Ramos (cell line): ENCODE measurements around the gene SAMD4A.

Source experiments
- in situ Hi-C: fragments of 300-500 bp; cut with MboI; formaldehyde crosslinking; loops from one replicate; pipeline ENCODE4 v1.14.3; 2022; ENCODE audit warnings: low sequenced_read_pairs; ENCODE audit not compliant: unreplicated experiment

The SAMD4A gene

GRCh38 chr14:54805445-54806322, 238.8 kb downstream of the SAMD4A start:
- in situ Hi-C loops, result no loop called here

GRCh38 chr14:54806616-54807015, 239.7 kb downstream of the SAMD4A start:
- in situ Hi-C loops, result no loop called here

GRCh38 chr14:54807428-54807827, 240.5 kb downstream of the SAMD4A start:
- in situ Hi-C loops, result no loop called here

- in situ Hi-C loops, result no loop called here
These were observed 241.0 kb downstream of the SAMD4A start for GRCh38 chr14:54807881-54808280.

- in situ Hi-C loops, result no loop called here
These were observed 241.6 kb downstream of the SAMD4A start for GRCh38 chr14:54808326-54809161.

- in situ Hi-C loops, result loop anchor here (5.0 kb wide), 1 partner anchor 252 kb away; no protein-coding TSS in a partner anchor
These were observed 242.8 kb downstream of the SAMD4A start for GRCh38 chr14:54809767-54810166.

- in situ Hi-C loops, result loop anchor here (5.0 kb wide), 1 partner anchor 255 kb away; no protein-coding TSS in a partner anchor
These were observed 245.7 kb downstream of the SAMD4A start for GRCh38 chr14:54812617-54813016.

- in situ Hi-C loops, result loop anchor here (5.0 kb wide), 1 partner anchor 256 kb away; no protein-coding TSS in a partner anchor
These were observed 246.2 kb downstream of the SAMD4A start for GRCh38 chr14:54813081-54813480.

- in situ Hi-C loops, result loop anchor here (5.0 kb wide), 1 partner anchor 257 kb away; no protein-coding TSS in a partner anchor
These were observed 247.1 kb downstream of the SAMD4A start for GRCh38 chr14:54814076-54814475.

GRCh38 chr14:54815016-54815415, 248.1 kb downstream of the SAMD4A start:
- in situ Hi-C loops, result no loop called here

- in situ Hi-C loops, result no loop called here
These were observed 248.6 kb downstream of the SAMD4A start for GRCh38 chr14:54815515-54815914.

- in situ Hi-C loops, result no loop called here
These were observed 249.5 kb downstream of the SAMD4A start for GRCh38 chr14:54816450-54816849.

- in situ Hi-C loops, result no loop called here
These were observed 250.6 kb downstream of the SAMD4A start for GRCh38 chr14:54817506-54817905.

- in situ Hi-C loops, result no loop called here
These were observed 251.5 kb downstream of the SAMD4A start for GRCh38 chr14:54818201-54819133.

- in situ Hi-C loops, result no loop called here
These were observed 255.8 kb downstream of the SAMD4A start for GRCh38 chr14:54822685-54823084.

GRCh38 chr14:54823757-54824549, 257.0 kb downstream of the SAMD4A start:
- in situ Hi-C loops, result no loop called here

GRCh38 chr14:54828037-54828436, 261.1 kb downstream of the SAMD4A start:
- in situ Hi-C loops, result no loop called here

GRCh38 chr14:54829486-54830224, 262.7 kb downstream of the SAMD4A start:
- in situ Hi-C loops, result no loop called here
